Measurements from ENCODE around the gene MBD3L3. TPM values are rescaled to one million over a fixed set of nuclear protein-coding genes. Genes with fewer than 3 reads are reported as not detected.

The MBD3L3 gene
- total RNA-seq, 5 donors from 2014 or later (not counting 1 experiment from before 2014, with no cell fraction given), result not detected

GRCh38 chr19:7074705-7075282 lies 16.3 kb upstream of the MBD3L3 start:
- H3K9me3 Mint-ChIP-seq, result peaks cover 3 to 23% (median 18%) of the 10 kb centered on the region in 3 donors
- no peak overlapping the region for H3K27ac ChIP-seq (ENCODE audit: low read length)
- no peak overlapping the region for H3K27ac Mint-ChIP-seq
- peaks cover 21 to 86% of the 10 kb centered on the region in 2 donors for H3K36me3 ChIP-seq (ENCODE audit: control insufficient read depth in 2 of 2, extremely low read depth in 1 of 2, insufficient read depth in 1 of 2, low read length in 1 of 2)
- no peak for DNase-seq
- peaks cover 64% of the 10 kb centered on the region for H3K36me3 Mint-ChIP-seq
- no peak overlapping the region for H3K4me3 ChIP-seq (ENCODE audit: control insufficient read depth in 1 of 2, extremely low read depth in 1 of 2, low read length in 1 of 2)
- peaks cover 6 to 25% (median 24%) of the 10 kb centered on the region in 3 donors for H3K4me1 Mint-ChIP-seq
- H3K27me3 ChIP-seq (replicated peaks in 1 of 2; ENCODE audit: control insufficient read depth in 2 of 2, extremely low read depth in 1 of 2, insufficient read depth in 2 of 2, low read length in 1 of 2), result no peaks in the 10 kb centered on the region
- 100% methylated on average over 26 of the region's 29 CpGs for WGBS (ENCODE audit: insufficient coverage)
- peaks cover 20% of the 10 kb centered on the region for H3K9me3 ChIP-seq
- H3K4me3 Mint-ChIP-seq, result no peak overlapping the region
- H3K4me1 ChIP-seq (ENCODE audit: control insufficient read depth in 1 of 2, extremely low read depth in 1 of 2, insufficient read depth in 2 of 2, low read length in 2 of 2), result peaks cover 6 to 10% of the 10 kb centered on the region in 2 experiments
- POLR2A ChIA-PET, result no interaction called here
- no peak for ATAC-seq (replicated peaks in 1 of 4)
- CTCF ChIA-PET, result no interaction called here
- H3K27me3 Mint-ChIP-seq, result no peaks in the 10 kb centered on the region

- no peak overlapping the region for H3K27ac ChIP-seq (ENCODE audit: low read length)
- peaks cover 11 to 35% (median 31%) of the 10 kb centered on the region in 3 donors for H3K4me1 Mint-ChIP-seq
Observed at GRCh38 chr19:7072541-7072940, 14.1 kb upstream of the MBD3L3 start.

GRCh38 chr19:7069904-7070226 lies 11.4 kb upstream of the MBD3L3 start:
- H3K4me1 ChIP-seq (ENCODE audit: control insufficient read depth in 1 of 2, extremely low read depth in 1 of 2, insufficient read depth in 2 of 2, low read length in 2 of 2), result peaks cover 6 to 20% of the 10 kb centered on the region in 2 experiments
- H3K9me3 Mint-ChIP-seq, result no peaks in the 10 kb centered on the region
- H3K9me3 ChIP-seq, result no peaks in the 10 kb centered on the region
- DNase-seq (peak in 11 of 35 experiments; percentile 4 to 27 (median 11)), ATAC-seq (replicated peaks in 1 of 4) (peak; percentile 8 to 18 (median 12))
- H3K36me3 Mint-ChIP-seq, result peaks cover 21% of the 10 kb centered on the region
- peak overlapping the region; percentile 82 for H3K27ac ChIP-seq (ENCODE audit: low read length)
- ChIA-PET CTCF (interaction anchor here in 1 of 2 donors (1.0 to 2.3 kb wide), 7 partner anchors 30 to 1266 kb away, joined by 3 to 13 read pairs (median 4); partner anchors contain the start of genes ALKBH7, PET100 and XAB2), POLR2A (interaction anchor here (0.6 to 1.0 kb wide), 4 partner anchors 30 to 310 kb away, joined by 3 to 7 read pairs (median 6); partner anchors contain the start of gene VAV1 (in 1 of the 2))
- H3K36me3 ChIP-seq (ENCODE audit: control insufficient read depth in 2 of 2, extremely low read depth in 1 of 2, insufficient read depth in 1 of 2, low read length in 1 of 2), result peaks cover 0 to 37% of the 10 kb centered on the region in 2 donors
- peaks cover 11 to 35% (median 31%) of the 10 kb centered on the region in 3 donors for H3K4me1 Mint-ChIP-seq
- H3K27ac Mint-ChIP-seq, result peak overlapping the region; percentile 89 to 94
- H3K27me3 Mint-ChIP-seq, result no peaks in the 10 kb centered on the region
- peak overlapping the region; percentile 86 to 98 for H3K4me3 ChIP-seq (ENCODE audit: control insufficient read depth in 1 of 2, extremely low read depth in 1 of 2, low read length in 1 of 2)
- no peaks in the 10 kb centered on the region for H3K27me3 ChIP-seq (replicated peaks in 1 of 2; ENCODE audit: control insufficient read depth in 2 of 2, extremely low read depth in 1 of 2, insufficient read depth in 2 of 2, low read length in 1 of 2)
- H3K4me3 Mint-ChIP-seq, result peak overlapping the region; percentile 94 to 99 (median 95)
- 3% methylated on average over 10 of the region's 12 CpGs for WGBS (ENCODE audit: insufficient coverage)

More at GRCh38 chr19:7072541-7072940, 14.1 kb upstream of the MBD3L3 start:
- ChIA-PET POLR2A (interaction anchor here in 1 of 2 donors (0.6 kb wide), 1 partner anchor 135 kb away, joined by 5 read pairs; no protein-coding TSS in a partner anchor), CTCF (no interaction called here)
- 100% methylated on average over 3 of the region's 6 CpGs for WGBS (ENCODE audit: insufficient coverage)
- ATAC-seq (replicated peaks in 1 of 4), result no peak
- no peaks in the 10 kb centered on the region for H3K27me3 Mint-ChIP-seq
- Histone ChIP-seq H3K36me3 (ENCODE audit: control insufficient read depth in 2 of 2, extremely low read depth in 1 of 2, insufficient read depth in 1 of 2, low read length in 1 of 2) (peaks cover 15 to 64% of the 10 kb centered on the region in 2 donors), H3K9me3 (peaks cover 10% of the 10 kb centered on the region), H3K4me3 (ENCODE audit: control insufficient read depth in 1 of 2, extremely low read depth in 1 of 2, low read length in 1 of 2) (no peak overlapping the region), H3K4me1 (ENCODE audit: control insufficient read depth in 1 of 2, extremely low read depth in 1 of 2, insufficient read depth in 2 of 2, low read length in 2 of 2) (peaks cover 6 to 20% of the 10 kb centered on the region in 2 experiments), H3K27me3 (replicated peaks in 1 of 2; ENCODE audit: control insufficient read depth in 2 of 2, extremely low read depth in 1 of 2, insufficient read depth in 2 of 2, low read length in 1 of 2) (no peaks in the 10 kb centered on the region)
- DNase-seq, result no peak
- H3K9me3 Mint-ChIP-seq, result peaks cover 0 to 7% (median 5%) of the 10 kb centered on the region in 3 donors
- H3K36me3 Mint-ChIP-seq, result peaks cover 43% of the 10 kb centered on the region
- H3K27ac Mint-ChIP-seq, result peak overlapping the region in 1 of 2 donors; percentile 25
- peak overlapping the region; percentile 10 to 64 (median 37) for H3K4me3 Mint-ChIP-seq

- peak; percentile 95 to 100 (median 99) for DNase-seq
- Mint-ChIP-seq H3K36me3 (peaks cover 17% of the 10 kb centered on the region), H3K4me1 (peaks cover 11 to 33% (median 30%) of the 10 kb centered on the region in 3 donors), H3K4me3 (peak within 1 kb of the TSS; percentile 94 to 99 (median 95)), H3K9me3 (no peaks in the 10 kb centered on the region), H3K27me3 (no peaks in the 10 kb centered on the region), H3K27ac (peak within 1 kb of the TSS; percentile 89 to 94)
- WGBS (ENCODE audit: insufficient coverage), result under 1% methylated on average over 56 of the region's 56 CpGs
- Histone ChIP-seq H3K27ac (ENCODE audit: low read length) (peak within 1 kb of the TSS; percentile 82), H3K9me3 (no peaks in the 10 kb centered on the region), H3K36me3 (ENCODE audit: control insufficient read depth in 2 of 2, extremely low read depth in 1 of 2, insufficient read depth in 1 of 2, low read length in 1 of 2) (peaks cover 0 to 32% of the 10 kb centered on the region in 2 donors), H3K4me3 (ENCODE audit: control insufficient read depth in 1 of 2, extremely low read depth in 1 of 2, low read length in 1 of 2) (peak within 1 kb of the TSS; percentile 86 to 98), H3K27me3 (replicated peaks in 1 of 2; ENCODE audit: control insufficient read depth in 2 of 2, extremely low read depth in 1 of 2, insufficient read depth in 2 of 2, low read length in 1 of 2) (no peaks in the 10 kb centered on the region), H3K4me1 (ENCODE audit: control insufficient read depth in 1 of 2, extremely low read depth in 1 of 2, insufficient read depth in 2 of 2, low read length in 2 of 2) (peaks cover 6 to 20% of the 10 kb centered on the region in 2 experiments)
- ATAC-seq (replicated peaks in 1 of 4), result peak; percentile 95 to 98 (median 98)
- POLR2A ChIA-PET, result interaction anchor here in 1 of 2 donors (0.5 to 1.0 kb wide), 4 partner anchors 32 to 313 kb away, joined by 3 to 7 read pairs (median 3); partner anchors contain the start of gene VAV1
- CTCF ChIA-PET, result interaction anchor here in 1 of 2 donors (0.6 to 2.3 kb wide), 9 partner anchors 31 to 1265 kb away, joined by 3 to 13 read pairs (median 4); partner anchors contain the start of genes ALKBH7, PET100 and XAB2
Observed at GRCh38 chr19:7069042-7069903, 10.8 kb upstream of the MBD3L3 start, which contains the start of gene ZNF557. ZNF557 (plus strand) TSS chr19:7069703; CDS start chr19:7075075, 5,372 bp downstream.

GRCh38 chr19:7068599-7068998 lies 10.1 kb upstream of the MBD3L3 start:
- Histone ChIP-seq H3K4me3 (ENCODE audit: control insufficient read depth in 1 of 2, extremely low read depth in 1 of 2, low read length in 1 of 2) (no peak overlapping the region), H3K27ac (ENCODE audit: low read length) (peak overlapping the region; percentile 82), H3K36me3 (ENCODE audit: control insufficient read depth in 2 of 2, extremely low read depth in 1 of 2, insufficient read depth in 1 of 2, low read length in 1 of 2) (peaks cover 0 to 25% of the 10 kb centered on the region in 2 donors), H3K9me3 (no peaks in the 10 kb centered on the region), H3K27me3 (replicated peaks in 1 of 2; ENCODE audit: control insufficient read depth in 2 of 2, extremely low read depth in 1 of 2, insufficient read depth in 2 of 2, low read length in 1 of 2) (no peaks in the 10 kb centered on the region), H3K4me1 (ENCODE audit: control insufficient read depth in 1 of 2, extremely low read depth in 1 of 2, insufficient read depth in 2 of 2, low read length in 2 of 2) (peaks cover 6 to 20% of the 10 kb centered on the region in 2 experiments)
- POLR2A ChIA-PET, result interaction anchor here in 1 of 2 donors (1.0 kb wide), 1 partner anchor 296 kb away, joined by 7 read pairs; the partner anchor contains the start of gene VAV1
- H3K9me3 Mint-ChIP-seq, result no peaks in the 10 kb centered on the region
- no CpG with 5 or more reads among the region's 6 CpGs for WGBS (ENCODE audit: insufficient coverage)
- peaks cover 13% of the 10 kb centered on the region for H3K36me3 Mint-ChIP-seq
- H3K27ac Mint-ChIP-seq, result peak overlapping the region; percentile 89 to 94
- CTCF ChIA-PET, result interaction anchor here in 1 of 2 donors (1.0 to 2.3 kb wide), 7 partner anchors 32 to 1265 kb away, joined by 3 to 13 read pairs (median 4); partner anchors contain the start of genes ALKBH7, PET100 and XAB2
- ATAC-seq (replicated peaks in 1 of 4) (no peak), DNase-seq (no peak)
- peaks cover 11 to 32% (median 29%) of the 10 kb centered on the region in 3 donors for H3K4me1 Mint-ChIP-seq
- H3K27me3 Mint-ChIP-seq, result no peaks in the 10 kb centered on the region
- H3K4me3 Mint-ChIP-seq, result peak overlapping the region; percentile 94 to 99 (median 95)
